NCI-H2107 (cell line): Measurements from ENCODE around the gene FAM124A.

ENCODE experiments used
- DNase-seq: peaks from one replicate; lab custom pipeline; 2025; lab: John Stamatoyannopoulos, UW

The FAM124A gene, protein sequence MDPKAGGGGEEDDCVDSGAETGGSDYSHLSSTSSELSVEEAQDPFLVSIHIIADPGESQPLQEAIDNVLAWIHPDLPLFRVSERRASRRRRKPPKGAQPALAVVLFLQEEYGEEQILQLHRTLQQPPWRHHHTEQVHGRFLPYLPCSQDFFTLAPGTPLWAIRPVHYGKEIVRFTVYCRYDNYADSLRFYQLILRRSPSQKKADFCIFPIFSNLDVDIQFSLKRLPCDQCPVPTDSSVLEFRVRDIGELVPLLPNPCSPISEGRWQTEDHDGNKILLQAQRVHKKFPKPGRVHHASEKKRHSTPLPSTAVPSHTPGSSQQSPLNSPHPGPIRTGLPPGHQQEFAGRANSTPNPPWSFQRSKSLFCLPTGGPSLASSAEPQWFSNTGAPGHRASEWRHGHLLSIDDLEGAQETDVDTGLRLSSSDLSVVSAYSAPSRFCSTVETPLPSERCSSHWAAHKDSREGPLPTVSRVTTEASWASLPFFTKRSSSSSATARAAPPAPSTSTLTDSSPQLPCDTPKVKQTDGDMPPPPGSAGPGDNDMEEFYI

GRCh38 chr13:51222037-51222685 is at the start of gene FAM124A:
FAM124A (plus strand) TSS chr13:51222398; CDS start chr13:51222502, 104 bp downstream.
- peak; percentile 22 for DNase-seq

GRCh38 chr13:51175021-51175420 is 47.2 kb upstream of the FAM124A start:
- DNase-seq: no peak

GRCh38 chr13:51175639-51176038 is 46.6 kb upstream of the FAM124A start:
- DNase-seq: no peak

DNA sequence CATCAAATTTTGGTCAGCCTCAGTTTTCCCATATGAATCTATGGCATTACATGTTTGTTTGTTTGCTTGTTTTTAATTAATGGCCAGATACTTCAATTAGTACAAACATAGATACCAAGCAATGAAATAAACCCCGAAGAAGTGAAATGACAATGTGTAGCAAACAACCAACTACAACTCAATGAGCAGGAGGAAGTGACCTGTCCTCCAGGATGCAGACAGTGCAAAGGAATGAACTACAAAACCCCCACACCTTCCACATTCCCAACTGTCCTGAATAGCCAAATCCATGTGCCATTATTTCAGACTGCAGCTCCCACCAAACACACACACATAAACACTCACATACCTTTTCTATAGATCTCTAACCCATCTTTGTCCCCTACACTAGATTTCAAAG is 45.0 kb upstream of the FAM124A start:
- DNase-seq: no peak

DNA sequence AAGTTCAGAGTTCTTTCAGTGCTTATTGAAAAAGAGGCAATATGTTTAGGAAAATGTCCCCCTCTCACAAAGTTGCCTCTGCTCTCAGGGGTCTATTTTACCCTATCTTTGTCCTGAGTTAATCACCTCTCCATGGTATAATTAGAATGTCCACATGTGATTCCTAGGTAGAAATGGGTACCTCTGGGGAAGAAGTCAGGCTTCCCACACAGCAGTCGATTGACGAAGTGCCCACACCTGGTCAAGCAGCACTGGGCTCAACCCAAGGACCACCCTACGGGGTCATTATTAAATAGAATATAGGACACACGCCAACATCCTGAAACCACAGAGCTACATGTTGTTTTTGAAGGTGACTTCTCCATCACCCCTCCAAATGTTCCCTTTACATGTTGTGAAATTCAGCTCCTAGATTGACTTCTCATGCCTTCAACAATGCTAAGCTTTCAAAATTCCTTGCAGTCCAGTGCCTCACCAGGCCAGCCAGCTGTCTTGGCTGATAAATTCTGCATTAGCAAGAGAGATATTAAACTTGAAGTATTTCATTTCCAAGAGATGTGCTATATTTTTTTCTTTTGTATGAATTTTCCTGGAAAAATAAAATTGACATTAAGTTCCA is 43.6 kb upstream of the FAM124A start:
- DNase-seq: no peak

GRCh38 chr13:51179432-51179971 is 42.7 kb upstream of the FAM124A start:
- DNase-seq: no peak

- DNase-seq: no peak
These were observed 41.2 kb upstream of the FAM124A start for GRCh38 chr13:51180853-51181511.

DNA sequence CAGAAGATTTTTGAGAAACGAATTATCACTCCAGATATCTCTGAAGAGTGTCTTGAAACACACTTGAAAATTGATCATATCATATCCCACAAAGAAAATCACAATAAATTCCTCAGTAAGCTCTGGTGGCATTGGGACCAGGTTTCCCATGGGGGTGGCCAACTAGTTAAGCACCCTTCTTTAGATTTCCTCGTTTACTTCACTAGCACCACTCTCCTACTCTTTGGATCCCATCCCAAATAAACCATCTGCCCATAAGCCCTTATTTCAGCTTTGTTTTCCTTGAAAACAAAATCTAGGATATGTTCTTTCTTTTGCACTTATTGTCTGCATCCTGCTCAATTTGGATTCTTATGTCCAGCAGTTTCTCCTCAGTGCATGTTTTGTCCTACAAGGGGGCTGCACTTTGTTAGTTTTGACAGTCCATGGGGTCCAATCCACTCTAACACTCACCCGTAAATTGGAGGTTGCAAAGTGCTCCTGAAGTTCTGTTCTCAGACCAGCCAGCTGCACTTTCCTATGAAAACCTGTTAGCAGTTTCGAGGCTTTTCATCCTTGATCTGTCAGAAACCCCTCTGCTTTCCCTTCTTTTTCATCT is 40.3 kb upstream of the FAM124A start:
- no peak for DNase-seq

DNA sequence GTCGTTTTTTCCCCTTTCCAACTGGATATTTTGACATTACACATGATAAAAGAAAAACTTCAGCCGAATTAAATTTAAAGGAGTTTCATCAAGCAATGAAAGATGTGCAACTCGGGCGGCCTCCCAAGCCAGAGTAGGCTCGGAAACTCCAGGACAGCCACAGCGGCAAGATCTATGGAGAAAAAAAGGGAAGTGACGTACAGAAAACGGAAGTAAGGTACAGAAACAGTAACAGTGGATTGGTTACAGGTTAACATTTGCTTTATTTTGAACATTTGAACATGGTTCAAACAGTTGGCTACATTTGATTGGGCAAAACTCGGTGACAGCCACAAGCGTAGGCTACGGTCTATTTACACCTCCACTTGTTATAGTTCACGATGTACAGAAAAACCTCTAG is 30.5 kb upstream of the FAM124A start:
- DNase-seq: no peak

DNA sequence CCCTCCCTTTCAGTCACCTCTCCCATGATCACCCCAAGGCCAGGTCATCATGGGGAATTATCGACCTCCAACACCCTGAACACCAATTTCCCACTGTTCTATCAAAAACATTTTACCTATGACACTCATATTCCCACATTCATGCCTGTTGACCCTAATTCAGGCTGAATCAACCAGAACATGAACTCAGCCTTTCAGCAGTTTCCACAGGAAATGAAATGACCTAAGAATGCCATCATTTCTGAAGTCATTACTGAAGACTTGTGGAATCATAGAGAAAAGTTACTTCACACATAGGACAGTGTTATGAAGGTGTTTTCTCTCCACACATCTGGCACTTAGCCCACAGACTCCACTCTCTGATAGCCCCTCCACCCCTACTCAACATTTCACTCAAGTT is 29.9 kb upstream of the FAM124A start:
- no peak for DNase-seq

DNA sequence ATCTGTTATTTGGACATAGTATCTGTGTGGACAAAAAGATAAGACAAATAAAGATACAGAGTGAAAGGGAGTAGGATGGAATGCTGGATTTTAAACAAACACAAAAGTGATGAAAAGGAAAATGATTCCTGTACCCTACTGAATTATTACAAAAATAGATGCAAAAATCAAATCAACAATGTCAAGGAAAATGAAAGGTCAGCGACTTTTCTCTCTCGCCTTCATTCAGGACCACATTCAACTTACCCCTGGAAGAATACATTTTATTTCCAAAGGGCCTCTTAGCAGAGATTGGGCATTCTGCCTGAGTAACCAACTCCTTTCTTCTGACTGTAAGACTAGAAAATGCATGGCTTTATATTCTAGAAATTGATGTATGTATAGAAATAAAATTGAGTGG is 28.8 kb upstream of the FAM124A start:
- DNase-seq: no peak

DNA sequence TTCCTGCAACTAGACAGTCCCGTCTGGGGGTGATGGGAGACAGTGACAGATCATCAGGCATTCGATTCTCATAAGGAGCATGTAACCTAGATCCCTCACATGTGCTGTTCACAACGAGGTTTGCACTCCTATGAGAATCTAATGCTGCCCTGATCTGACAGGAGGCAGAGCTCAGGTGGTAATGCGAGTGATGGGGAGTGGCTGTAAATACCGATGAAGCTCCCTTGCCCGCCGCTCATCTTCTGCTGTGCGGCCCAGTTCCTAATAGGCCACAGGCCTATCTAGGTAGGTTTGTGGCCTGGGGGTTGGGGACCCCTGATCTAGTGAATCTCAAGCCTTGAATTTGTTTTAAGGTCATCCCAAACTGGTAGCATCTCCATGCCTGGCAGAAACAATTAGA is 27.3 kb upstream of the FAM124A start:
- DNase-seq: no peak

- DNase-seq: no peak
These were observed 20.3 kb upstream of the FAM124A start for GRCh38 chr13:51201886-51202285.

GRCh38 chr13:51202477-51203046 is 19.6 kb upstream of the FAM124A start:
- DNase-seq: no peak

DNA sequence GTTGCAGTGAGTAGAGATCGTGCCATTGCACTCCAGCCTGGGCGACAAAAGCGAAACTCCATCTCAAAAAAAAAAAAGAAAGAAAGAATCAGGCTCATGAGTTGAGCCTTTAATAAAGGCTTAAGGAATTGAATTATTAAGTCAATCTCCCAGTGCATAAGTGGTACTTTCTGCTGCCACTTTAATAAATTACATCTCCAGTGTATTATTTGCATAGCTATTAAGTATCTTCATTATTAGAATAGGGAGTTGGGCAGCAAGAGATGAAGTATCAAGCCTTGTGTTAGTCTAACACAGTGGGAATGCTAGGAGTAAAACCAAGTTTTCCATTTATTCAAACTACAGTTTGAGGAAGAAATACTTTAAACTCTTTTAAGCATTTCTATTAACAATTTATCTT is 15.6 kb upstream of the FAM124A start:
- DNase-seq: no peak

- no peak for DNase-seq
These were observed 14.3 kb upstream of the FAM124A start for GRCh38 chr13:51207881-51208280.

GRCh38 chr13:51208716-51209115 is 13.5 kb upstream of the FAM124A start:
- DNase-seq: no peak

GRCh38 chr13:51211910-51212309 is 10.3 kb upstream of the FAM124A start:
- no peak for DNase-seq

DNA sequence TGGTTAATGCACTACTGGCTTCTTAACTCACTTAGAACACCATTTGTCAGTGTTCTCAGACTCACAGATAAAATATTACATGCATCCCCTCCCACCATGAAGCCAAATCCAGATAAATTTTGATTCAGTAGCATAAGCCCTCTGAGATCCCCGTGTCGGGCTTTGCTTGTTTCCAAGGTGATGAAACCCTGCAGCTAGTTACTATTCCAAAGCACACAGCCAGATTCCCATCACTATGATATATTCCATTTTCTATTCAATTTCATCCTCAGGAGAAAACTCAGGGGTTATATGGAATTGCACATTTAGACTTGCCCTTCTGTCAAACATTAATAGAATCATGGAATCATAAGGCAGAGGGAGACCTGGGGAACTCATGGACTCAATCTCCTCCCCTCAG is 9.4 kb upstream of the FAM124A start:
- DNase-seq: no peak

DNA sequence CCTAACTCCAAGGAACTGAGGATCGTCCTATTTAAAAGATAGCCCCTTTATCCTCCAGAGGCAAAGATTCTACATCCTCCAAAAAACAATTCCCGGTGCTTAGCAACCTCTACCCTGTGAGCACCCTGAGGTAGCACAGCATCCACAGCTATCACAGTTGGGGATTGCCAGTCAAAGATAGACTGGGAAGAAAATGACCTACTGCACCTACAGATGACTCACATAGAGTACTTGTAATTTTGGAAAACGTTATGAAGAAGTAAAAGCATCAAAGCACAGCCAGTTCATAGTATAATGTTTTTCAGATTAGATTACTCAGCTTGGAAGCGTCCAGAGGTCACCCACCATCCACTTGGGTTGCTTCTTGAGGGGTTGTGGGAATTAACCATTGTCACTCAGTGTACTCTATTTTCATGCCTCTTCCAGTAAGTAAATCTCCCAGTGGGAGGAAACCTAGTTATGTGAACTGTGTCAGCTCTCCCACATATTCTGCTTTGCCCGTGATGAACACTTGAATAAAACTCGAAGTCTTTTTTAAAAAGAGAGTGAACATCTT is 8.9 kb upstream of the FAM124A start:
- no peak for DNase-seq

DNA sequence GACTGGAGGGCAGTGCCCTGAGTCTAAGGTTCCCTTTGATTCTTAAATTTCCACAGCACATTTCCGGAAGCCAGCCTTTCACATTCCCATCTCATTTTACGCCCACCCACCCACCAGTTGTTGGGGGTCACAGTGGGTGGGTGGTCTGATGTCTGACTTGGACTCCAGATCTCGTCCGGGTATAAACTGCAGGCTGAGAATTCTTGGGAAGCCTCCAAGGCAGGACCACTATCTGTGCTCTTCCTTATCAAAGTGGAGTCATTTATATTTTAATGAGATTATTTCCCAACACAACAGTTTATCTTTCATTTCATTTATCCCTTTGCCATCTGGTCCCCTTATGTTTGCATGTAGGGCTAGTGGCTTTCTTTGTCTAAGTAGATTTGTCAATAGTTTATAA is 3.6 kb upstream of the FAM124A start:
- no peak for DNase-seq
